Loucy (cell line): ENCODE data around the gene PRKACB.

ENCODE experiments used
- H2AFZ ChIP-seq: fragments of 200-600 bp; sonication (generic); 2 replicates; pipeline ENCODE4 v1.6.0; 2016; ENCODE audit warnings: antibody characterized with exemption, mild to moderate bottlenecking, low read length, moderate library complexity
- H3F3A ChIP-seq: fragments of 200-600 bp; 2 replicates; pipeline ENCODE4 v1.6.0; 2016; ENCODE audit warnings: antibody characterized with exemption, low read depth, mild to moderate bottlenecking
- H3K27me3 ChIP-seq: fragments of 200-600 bp; sonication (generic); 2 replicates; pipeline ENCODE4 v1.6.1; 2014; ENCODE audit warnings: low read length, mild to moderate bottlenecking; ENCODE audit not compliant: insufficient read depth, poor library complexity, severe bottlenecking
- H3K36me3 ChIP-seq: fragments of 200-600 bp; sonication (generic); 2 replicates; pipeline ENCODE4 v1.6.1; 2016; ENCODE audit warnings: low read length; ENCODE audit not compliant: insufficient read depth
- H3K4me1 ChIP-seq: fragments of 200-600 bp; sonication (generic); 2 replicates; pipeline ENCODE4 v1.5.1; 2014; ENCODE audit warnings: low read length, mild to moderate bottlenecking; ENCODE audit not compliant: insufficient read depth, poor library complexity, severe bottlenecking
- H3K4me2 ChIP-seq: fragments of 200-600 bp; sonication (generic); 2 replicates; pipeline ENCODE4 v1.6.0; 2014; ENCODE audit warnings: antibody characterized with exemption, low read length, low read depth, mild to moderate bottlenecking; ENCODE audit not compliant: poor library complexity, severe bottlenecking
- H3K4me3 ChIP-seq: fragments of 200-600 bp; sonication (generic); 2 replicates; pipeline ENCODE4 v1.5.1; 2014; ENCODE audit warnings: low read length, mild to moderate bottlenecking, mixed read lengths; ENCODE audit not compliant: poor library complexity, severe bottlenecking
- H3K79me2 ChIP-seq: fragments of 200-600 bp; sonication (generic); 2 replicates; pipeline ENCODE4 v1.6.1; 2014; ENCODE audit warnings: low read length; ENCODE audit not compliant: insufficient read depth
- H3K9ac ChIP-seq: fragments of 200-600 bp; sonication (generic); 2 replicates; pipeline ENCODE4 v1.6.0; 2014; ENCODE audit warnings: mild to moderate bottlenecking, low read depth, low read length, moderate library complexity; ENCODE audit not compliant: poor library complexity, severe bottlenecking
- H3K9me2 ChIP-seq: fragments of 200-600 bp; sonication (generic); replicated peaks from 2 replicates; pipeline ENCODE4 v1.6.1; 2016; ENCODE audit warnings: low read depth, low read length, mixed read lengths
- H3K9me3 ChIP-seq: fragments of 200-600 bp; sonication (generic); 2 replicates; pipeline ENCODE4 v1.6.1; 2014; ENCODE audit warnings: mild to moderate bottlenecking, antibody characterized with exemption, low read length, low read depth; ENCODE audit not compliant: insufficient read depth
- H4K20me1 ChIP-seq: fragments of 200-600 bp; sonication (generic); 2 replicates; pipeline ENCODE4 v1.6.0; 2014; ENCODE audit warnings: antibody characterized with exemption, low read length, mild to moderate bottlenecking; ENCODE audit not compliant: insufficient read depth, poor library complexity, severe bottlenecking
- EZH2phosphoT487 ChIP-seq: fragments of 200-600 bp; IDR thresholded peaks from 2 replicates; pipeline ENCODE4 v1.6.1; 2018; ENCODE audit warnings: antibody characterized with exemption, mild to moderate bottlenecking, moderate library complexity, borderline replicate concordance
- TF ChIP-seq, protein P1 (sequence below): fragments of 200-600 bp; sonication (generic); conservative IDR thresholded peaks from 2 replicates; pipeline ENCODE4 v1.5.1; 2014; ENCODE audit warnings: mild to moderate bottlenecking, antibody characterized with exemption, low read length

The PRKACB gene

DNA sequence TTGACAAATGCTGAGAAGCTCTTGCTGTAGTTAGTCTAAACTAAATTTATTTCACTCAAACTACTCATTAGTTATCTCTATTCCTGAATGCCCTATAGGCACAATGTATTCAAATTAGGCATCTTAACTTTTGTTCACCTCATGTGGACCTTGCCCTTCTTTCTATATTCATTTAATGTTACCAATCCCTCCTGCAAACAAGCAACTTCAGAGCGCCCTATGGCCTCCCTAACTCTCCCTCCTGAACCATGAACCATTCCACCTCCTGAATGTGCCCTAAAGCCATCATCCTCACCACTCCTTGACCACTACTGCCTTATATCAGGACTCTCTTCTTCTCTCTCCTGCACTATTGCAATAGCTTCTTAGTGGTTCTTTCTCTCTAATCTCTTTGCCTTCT lies 122.7 kb downstream of the PRKACB start:
- Histone ChIP-seq H2AFZ (no peak overlapping the region), H3K27me3 (no peaks in the 10 kb centered on the region), H3F3A (no peaks in the 10 kb centered on the region), H3K4me1 (peaks cover 10% of the 10 kb centered on the region), H3K9ac (no peak overlapping the region), H3K4me3 (no peak overlapping the region), H3K9me2 (no peaks in the 10 kb centered on the region), H3K9me3 (no peaks in the 10 kb centered on the region), H3K4me2 (no peak overlapping the region), H4K20me1 (no peaks in the 10 kb centered on the region), H3K79me2 (no peaks in the 10 kb centered on the region), H3K36me3 (no peaks in the 10 kb centered on the region)
- TF ChIP-seq EZH2phosphoT487 = no peak
- TF ChIP-seq, protein P1, sequence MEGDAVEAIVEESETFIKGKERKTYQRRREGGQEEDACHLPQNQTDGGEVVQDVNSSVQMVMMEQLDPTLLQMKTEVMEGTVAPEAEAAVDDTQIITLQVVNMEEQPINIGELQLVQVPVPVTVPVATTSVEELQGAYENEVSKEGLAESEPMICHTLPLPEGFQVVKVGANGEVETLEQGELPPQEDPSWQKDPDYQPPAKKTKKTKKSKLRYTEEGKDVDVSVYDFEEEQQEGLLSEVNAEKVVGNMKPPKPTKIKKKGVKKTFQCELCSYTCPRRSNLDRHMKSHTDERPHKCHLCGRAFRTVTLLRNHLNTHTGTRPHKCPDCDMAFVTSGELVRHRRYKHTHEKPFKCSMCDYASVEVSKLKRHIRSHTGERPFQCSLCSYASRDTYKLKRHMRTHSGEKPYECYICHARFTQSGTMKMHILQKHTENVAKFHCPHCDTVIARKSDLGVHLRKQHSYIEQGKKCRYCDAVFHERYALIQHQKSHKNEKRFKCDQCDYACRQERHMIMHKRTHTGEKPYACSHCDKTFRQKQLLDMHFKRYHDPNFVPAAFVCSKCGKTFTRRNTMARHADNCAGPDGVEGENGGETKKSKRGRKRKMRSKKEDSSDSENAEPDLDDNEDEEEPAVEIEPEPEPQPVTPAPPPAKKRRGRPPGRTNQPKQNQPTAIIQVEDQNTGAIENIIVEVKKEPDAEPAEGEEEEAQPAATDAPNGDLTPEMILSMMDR = no peak

DNA sequence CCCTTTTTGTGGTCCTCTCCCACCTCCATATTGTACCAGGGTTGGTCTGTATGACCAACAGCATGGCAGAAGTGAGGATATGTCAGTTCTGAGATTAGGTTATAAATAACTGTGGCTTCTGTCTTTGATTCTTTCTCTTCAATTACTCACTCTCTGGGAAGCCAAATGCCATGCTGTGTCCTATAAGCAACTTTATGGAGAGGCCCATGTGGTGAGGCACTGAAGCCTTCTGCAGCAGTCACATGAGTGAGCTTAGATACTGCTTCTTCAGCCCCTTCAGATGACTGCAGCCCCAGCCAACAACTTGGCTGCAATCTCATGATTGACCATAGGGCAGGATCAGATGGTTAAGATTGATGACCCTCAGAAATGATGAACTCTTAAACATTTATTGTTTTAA lies 123.4 kb downstream of the PRKACB start:
- H3K9me2 ChIP-seq = no peaks in the 10 kb centered on the region
- H3K9ac ChIP-seq = no peak overlapping the region
- peaks cover 17% of the 10 kb centered on the region for H3K4me1 ChIP-seq
- no peaks in the 10 kb centered on the region for H3K36me3 ChIP-seq
- H3K9me3 ChIP-seq = no peaks in the 10 kb centered on the region
- no peak overlapping the region for H3K4me3 ChIP-seq
- H4K20me1 ChIP-seq = no peaks in the 10 kb centered on the region
- no peaks in the 10 kb centered on the region for H3K79me2 ChIP-seq
- no peaks in the 10 kb centered on the region for H3K27me3 ChIP-seq
- no peaks in the 10 kb centered on the region for H3F3A ChIP-seq
- no peak overlapping the region for H2AFZ ChIP-seq
- TF ChIP-seq EZH2phosphoT487 = no peak
- TF ChIP-seq, protein P1 = no peak
- H3K4me2 ChIP-seq = no peak overlapping the region

GRCh38 chr1:84268346-84268745 lies 124.3 kb downstream of the PRKACB start:
- H3K4me2 ChIP-seq = no peak overlapping the region
- peaks cover 17% of the 10 kb centered on the region for H3K4me1 ChIP-seq
- H3F3A ChIP-seq = no peaks in the 10 kb centered on the region
- H2AFZ ChIP-seq = no peak overlapping the region
- no peaks in the 10 kb centered on the region for H3K36me3 ChIP-seq
- no peaks in the 10 kb centered on the region for H3K27me3 ChIP-seq
- no peaks in the 10 kb centered on the region for H3K79me2 ChIP-seq
- no peak overlapping the region for H3K9ac ChIP-seq
- no peak for TF ChIP-seq EZH2phosphoT487
- no peak overlapping the region for H3K4me3 ChIP-seq
- H4K20me1 ChIP-seq = no peaks in the 10 kb centered on the region
- H3K9me3 ChIP-seq = no peaks in the 10 kb centered on the region
- no peaks in the 10 kb centered on the region for H3K9me2 ChIP-seq

DNA sequence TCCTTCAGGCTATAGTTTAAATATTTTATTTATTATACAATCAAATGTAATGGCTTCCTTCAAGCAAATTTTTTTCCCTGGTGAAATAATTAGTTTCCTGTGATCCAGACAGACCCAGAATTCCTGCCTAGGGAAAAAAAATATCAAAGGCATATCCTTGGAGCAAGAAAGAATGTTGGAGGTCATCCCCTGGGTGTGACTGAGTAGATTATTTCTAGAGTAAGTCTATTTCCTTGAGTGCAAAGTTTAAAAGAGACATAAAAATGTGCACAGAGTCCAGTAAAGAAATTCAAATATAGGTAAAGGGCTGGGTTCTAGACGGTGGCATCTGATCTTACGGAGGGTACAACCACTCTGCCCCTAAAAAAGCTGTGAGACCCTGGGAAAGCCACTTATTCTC lies 125.2 kb downstream of the PRKACB start:
- H3K79me2 ChIP-seq = no peaks in the 10 kb centered on the region
- no peaks in the 10 kb centered on the region for H3K9me2 ChIP-seq
- no peaks in the 10 kb centered on the region for H3K27me3 ChIP-seq
- H3F3A ChIP-seq = no peaks in the 10 kb centered on the region
- peaks cover 17% of the 10 kb centered on the region for H3K4me1 ChIP-seq
- TF ChIP-seq EZH2phosphoT487 = no peak
- TF ChIP-seq, protein P1 = no peak
- H3K4me3 ChIP-seq = no peak overlapping the region
- no peak overlapping the region for H3K4me2 ChIP-seq
- H2AFZ ChIP-seq = no peak overlapping the region
- no peaks in the 10 kb centered on the region for H3K36me3 ChIP-seq
- H3K9ac ChIP-seq = no peak overlapping the region
- H4K20me1 ChIP-seq = no peaks in the 10 kb centered on the region
- no peaks in the 10 kb centered on the region for H3K9me3 ChIP-seq
